Peyer's patch (tissue), 4 donors: ENCODE results near the gene TMBIM6. TPM values are rescaled to one million over a fixed set of nuclear protein-coding genes. Genes with fewer than 3 reads are reported as not detected.

ENCODE experiments used
- DNase-seq, 3 donors: peaks; one replicate each; pipeline ENCODE4 v3.0.0-alpha.2; 2017 to 2019
- H3K27ac ChIP-seq, 4 donors: fragments of 200-600 bp; sonication (generic); one replicate each; pipeline ENCODE4 v1.5.1; 2016 to 2019
- H3K27me3 ChIP-seq, 2 donors: fragments of 200-600 bp; sonication (generic); one replicate each; pipeline ENCODE4 v1.5.1; 2019
- H3K36me3 ChIP-seq, 3 donors: fragments of 200-600 bp; sonication (generic); one replicate each; pipeline ENCODE4 v1.5.1; 2016 to 2019
- H3K4me1 ChIP-seq, 4 donors: fragments of 200-600 bp; sonication (generic); one replicate each; pipeline ENCODE4 v1.5.1; 2016 to 2019
- H3K4me3 ChIP-seq, 4 donors: fragments of 200-600 bp; sonication (generic); 1 replicate in 3 of 4; 2 replicates in 1 of 4; pipeline ENCODE4 v1.5.1; 2016 to 2019; ENCODE audit warnings: mild to moderate bottlenecking in 1 of 4
- H3K9me3 ChIP-seq, 4 donors: fragments of 200-600 bp; sonication (generic); one replicate each; pipeline ENCODE4 v1.5.1; 2016 to 2019; ENCODE audit warnings: mild to moderate bottlenecking in 1 of 4
- POLR2A ChIP-seq, 2 donors: fragments of 450-650 bp; IDR thresholded peaks; one replicate each; pipeline ENCODE4 v1.5.1; 2017; ENCODE audit warnings: antibody characterized with exemption in 2 of 2, mild to moderate bottlenecking in 2 of 2, moderate library complexity in 2 of 2
- total RNA-seq, 4 donors: library from RNA; depleted of rRNA; stranded (reverse); fragments of >200 nt; gene quantifications; one replicate each; pipeline ENCODE4 v1.1.0, GENCODE V29; 2016
- TF ChIP-seq, protein P1 (sequence below), 6 experiments: fragments of 450-650 bp in 4 of 6; fragments of 200-600 bp in 2 of 6; sonication (generic) in 1 of 6; IDR thresholded peaks; one replicate each; pipeline ENCODE4 v1.5.1; 2017 to 2019; ENCODE audit warnings: antibody characterized with exemption in 6 of 6, mild to moderate bottlenecking in 3 of 6, moderate library complexity in 1 of 6

Gene TMBIM6
- total RNA-seq, 4 donors from 2014 or later, result 104 to 1,479 (median 689) TPM

- Histone ChIP-seq H3K27me3 (no peaks in the 10 kb centered on the region), H3K4me3 (no peak overlapping the region), H3K4me1 (no peaks in the 10 kb centered on the region), H3K9me3 (no peaks in the 10 kb centered on the region), H3K36me3 (no peaks in the 10 kb centered on the region), H3K27ac (no peak overlapping the region)
- no peak for DNase-seq
- TF ChIP-seq, protein P1, sequence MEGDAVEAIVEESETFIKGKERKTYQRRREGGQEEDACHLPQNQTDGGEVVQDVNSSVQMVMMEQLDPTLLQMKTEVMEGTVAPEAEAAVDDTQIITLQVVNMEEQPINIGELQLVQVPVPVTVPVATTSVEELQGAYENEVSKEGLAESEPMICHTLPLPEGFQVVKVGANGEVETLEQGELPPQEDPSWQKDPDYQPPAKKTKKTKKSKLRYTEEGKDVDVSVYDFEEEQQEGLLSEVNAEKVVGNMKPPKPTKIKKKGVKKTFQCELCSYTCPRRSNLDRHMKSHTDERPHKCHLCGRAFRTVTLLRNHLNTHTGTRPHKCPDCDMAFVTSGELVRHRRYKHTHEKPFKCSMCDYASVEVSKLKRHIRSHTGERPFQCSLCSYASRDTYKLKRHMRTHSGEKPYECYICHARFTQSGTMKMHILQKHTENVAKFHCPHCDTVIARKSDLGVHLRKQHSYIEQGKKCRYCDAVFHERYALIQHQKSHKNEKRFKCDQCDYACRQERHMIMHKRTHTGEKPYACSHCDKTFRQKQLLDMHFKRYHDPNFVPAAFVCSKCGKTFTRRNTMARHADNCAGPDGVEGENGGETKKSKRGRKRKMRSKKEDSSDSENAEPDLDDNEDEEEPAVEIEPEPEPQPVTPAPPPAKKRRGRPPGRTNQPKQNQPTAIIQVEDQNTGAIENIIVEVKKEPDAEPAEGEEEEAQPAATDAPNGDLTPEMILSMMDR (IDR thresholded peaks at IDR 0.05), result no peak
- no peak for TF ChIP-seq POLR2A (IDR thresholded peaks at IDR 0.05)
Observed at GRCh38 chr12:49790741-49791555, 49.6 kb downstream of the TMBIM6 start.

DNA sequence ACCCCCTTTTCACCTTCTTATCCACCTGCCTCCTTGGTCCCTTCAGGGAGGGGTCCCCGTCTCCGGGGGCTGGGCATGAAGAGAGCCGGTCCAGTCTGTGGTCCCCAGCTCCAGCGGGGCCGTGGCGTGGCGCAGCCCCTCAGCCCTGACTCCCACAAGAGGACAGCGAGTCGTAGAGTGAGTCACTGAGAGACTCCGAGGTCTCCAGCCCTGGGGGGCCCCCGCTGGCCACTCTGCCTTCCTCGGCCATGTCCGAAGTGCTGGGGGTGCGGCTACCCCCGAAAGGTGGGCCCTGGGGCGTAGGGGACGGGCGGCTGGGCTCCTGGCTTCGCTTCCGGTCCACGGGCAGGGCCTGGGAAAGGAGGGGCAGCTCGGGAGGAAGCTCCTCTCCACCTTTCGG, 50.3 kb downstream of the TMBIM6 start:
- Histone ChIP-seq H3K4me1 (no peaks in the 10 kb centered on the region), H3K36me3 (peaks cover 0 to 3% (median 0%) of the 10 kb centered on the region in 3 donors), H3K4me3 (no peak overlapping the region), H3K27me3 (no peaks in the 10 kb centered on the region), H3K9me3 (no peaks in the 10 kb centered on the region), H3K27ac (no peak overlapping the region)
- no peak for TF ChIP-seq POLR2A (IDR thresholded peaks at IDR 0.05)
- TF ChIP-seq, protein P1 (IDR thresholded peaks at IDR 0.05), result no peak
- no peak for DNase-seq

DNA sequence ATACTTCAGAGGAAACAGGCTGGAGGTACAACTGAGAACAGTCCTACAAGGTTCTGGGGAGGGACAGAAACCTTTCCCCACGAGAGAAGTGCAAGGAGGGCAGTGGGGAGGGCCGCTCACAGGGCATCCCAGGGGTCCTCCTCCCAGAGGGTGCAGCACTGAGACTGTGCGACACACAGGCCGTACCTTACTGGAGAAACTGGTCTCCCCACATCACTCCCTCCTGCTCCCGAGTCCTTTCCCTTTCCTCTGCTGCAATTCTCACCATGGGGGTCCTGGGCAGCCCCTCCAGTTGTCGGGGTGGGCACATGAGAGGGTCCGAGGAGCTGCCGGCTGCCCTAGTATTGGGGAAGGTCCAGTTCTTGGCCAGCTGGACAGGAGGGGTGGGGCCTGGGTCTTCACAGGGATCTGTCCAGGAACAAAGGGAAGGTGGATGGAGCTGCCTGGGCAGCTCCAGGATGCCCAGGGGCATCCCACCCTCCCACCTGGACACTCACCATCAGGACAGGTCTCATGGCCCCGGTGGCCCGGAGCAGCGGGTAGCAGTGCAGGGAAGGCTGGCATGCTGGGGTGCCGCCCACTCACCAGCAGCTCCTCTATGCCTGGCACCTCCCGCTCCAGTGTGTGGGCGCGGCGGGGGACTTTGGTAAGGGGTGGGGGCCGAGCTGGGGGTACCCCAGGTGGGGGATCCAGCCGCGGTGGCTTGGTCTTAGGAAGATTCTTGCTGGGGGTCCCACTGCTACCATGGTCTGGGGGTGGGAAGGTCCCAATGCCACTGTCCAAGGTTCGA, 51.0 kb downstream of the TMBIM6 start:
- no peak overlapping the region for H3K27ac ChIP-seq
- no peak for DNase-seq
- peaks cover 0 to 7% (median 0%) of the 10 kb centered on the region in 3 donors for H3K36me3 ChIP-seq
- TF ChIP-seq, protein P1 (IDR thresholded peaks at IDR 0.05), result no peak
- no peak for TF ChIP-seq POLR2A (IDR thresholded peaks at IDR 0.05)
- H3K4me3 ChIP-seq, result no peak overlapping the region
- H3K9me3 ChIP-seq, result no peaks in the 10 kb centered on the region
- H3K4me1 ChIP-seq, result no peaks in the 10 kb centered on the region
- H3K27me3 ChIP-seq, result no peaks in the 10 kb centered on the region

DNA sequence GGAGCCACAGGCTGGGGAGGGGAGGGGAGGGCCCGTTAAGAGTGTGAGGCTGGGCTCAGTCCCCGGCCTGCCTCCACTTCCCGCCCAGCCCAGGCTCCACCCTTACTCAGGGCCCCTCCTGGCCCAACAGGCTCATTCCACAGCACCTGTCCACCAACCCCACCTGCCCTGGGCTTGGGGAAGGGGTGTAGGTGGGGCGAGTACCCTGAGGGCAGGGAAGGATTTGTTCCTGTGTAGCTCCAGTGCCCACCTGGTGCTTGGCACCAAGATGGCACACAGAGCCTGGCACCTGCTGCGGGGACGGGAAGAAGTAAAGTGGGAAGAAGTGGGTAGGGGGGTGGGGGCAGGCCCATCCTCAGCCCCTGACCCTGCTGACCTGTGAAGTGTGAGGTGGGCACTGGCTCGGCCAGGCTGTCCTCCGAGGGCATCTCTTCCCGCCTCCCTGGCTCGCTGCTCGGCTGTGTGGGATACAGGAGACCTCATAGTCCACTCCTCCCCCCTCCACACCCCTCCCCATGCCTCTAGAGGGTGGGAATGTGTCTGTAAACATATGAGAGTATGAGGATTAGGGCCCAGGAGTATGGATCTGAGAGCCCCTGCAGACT, 51.7 kb downstream of the TMBIM6 start:
- Histone ChIP-seq H3K4me3 (no peak overlapping the region), H3K27ac (no peak overlapping the region), H3K27me3 (no peaks in the 10 kb centered on the region), H3K9me3 (no peaks in the 10 kb centered on the region), H3K36me3 (peaks cover 0 to 14% (median 0%) of the 10 kb centered on the region in 3 donors), H3K4me1 (no peaks in the 10 kb centered on the region)
- no peak for DNase-seq
- TF ChIP-seq, protein P1 (IDR thresholded peaks at IDR 0.05), result no peak
- no peak for TF ChIP-seq POLR2A (IDR thresholded peaks at IDR 0.05)

DNA sequence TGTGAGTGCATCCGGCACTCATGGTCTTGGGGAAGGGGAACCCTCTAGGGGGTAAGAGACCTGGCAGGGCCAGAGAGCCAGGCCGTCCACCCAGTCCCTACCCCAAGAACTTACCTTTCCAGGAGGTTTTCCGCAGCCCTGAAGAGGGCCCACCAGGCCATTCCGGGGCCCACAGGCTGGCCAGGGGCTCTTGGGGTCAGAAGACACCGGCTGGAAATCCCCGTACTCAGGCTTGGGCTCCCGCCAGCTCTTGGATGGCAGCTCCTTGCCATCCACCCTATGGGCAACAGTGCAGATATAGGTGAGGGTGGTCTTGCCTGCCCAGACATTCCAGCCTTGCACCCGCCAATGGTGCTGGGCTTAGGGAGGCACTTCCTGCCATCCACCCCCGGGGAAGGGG, 52.3 kb downstream of the TMBIM6 start:
- Histone ChIP-seq H3K4me3 (no peak overlapping the region), H3K36me3 (peaks cover 0 to 20% (median 0%) of the 10 kb centered on the region in 3 donors), H3K27me3 (no peaks in the 10 kb centered on the region), H3K4me1 (no peaks in the 10 kb centered on the region), H3K27ac (no peak overlapping the region), H3K9me3 (no peaks in the 10 kb centered on the region)
- no peak for TF ChIP-seq POLR2A (IDR thresholded peaks at IDR 0.05)
- TF ChIP-seq, protein P1 (IDR thresholded peaks at IDR 0.05), result no peak
- no peak for DNase-seq
